ENCODE measurements around the gene MAST4.

MAST4 gene

DNA sequence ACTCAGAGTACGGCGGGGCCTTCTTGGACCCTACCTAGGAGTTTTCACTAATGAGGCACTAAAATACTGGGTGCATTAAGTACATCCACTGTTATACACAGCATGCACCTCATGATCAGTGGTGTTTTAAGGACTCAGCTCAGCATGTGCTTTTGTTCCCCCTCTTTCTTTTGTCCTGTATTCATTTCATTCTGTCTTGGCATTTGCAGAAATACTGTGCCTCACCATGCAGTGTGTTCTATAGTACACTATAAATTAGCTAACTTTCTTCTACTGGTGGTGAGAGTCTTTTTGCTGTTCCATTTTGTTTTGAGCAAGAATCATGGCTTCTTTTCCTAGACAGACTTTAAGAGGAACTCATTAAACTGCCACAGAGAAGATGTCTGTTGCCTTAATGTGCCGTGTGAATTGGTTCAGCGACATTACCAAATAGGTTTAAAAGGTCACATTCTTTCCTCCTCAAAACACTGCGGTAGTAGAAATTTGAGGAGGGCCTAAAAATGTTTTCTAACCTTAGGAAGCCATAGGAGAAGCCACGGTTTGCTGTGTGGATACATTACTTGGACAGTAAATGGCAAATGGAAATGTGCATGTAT is 276.6 kb downstream of the MAST4 start:
- H3K36me3 ChIP-seq (ENCODE audit: low read depth): no peaks in the 10 kb centered on the region
- H3K9me3 ChIP-seq (ENCODE audit: severe bottlenecking): no peaks in the 10 kb centered on the region
- no peak overlapping the region for H3K27ac ChIP-seq (ENCODE audit: poor library complexity, severe bottlenecking)
- H3K4me1 ChIP-seq (ENCODE audit: insufficient read depth, poor library complexity, severe bottlenecking): peaks cover 4% of the 10 kb centered on the region
- no peak for DNase-seq (ENCODE audit: low spot score)
- no peak for ATAC-seq (ENCODE audit: low read depth)
- no peak overlapping the region for H3K4me3 ChIP-seq (ENCODE audit: severe bottlenecking)
- no peaks in the 10 kb centered on the region for H3K27me3 ChIP-seq (ENCODE audit: insufficient read depth, poor library complexity, severe bottlenecking)
- TF ChIP-seq, protein P1, sequence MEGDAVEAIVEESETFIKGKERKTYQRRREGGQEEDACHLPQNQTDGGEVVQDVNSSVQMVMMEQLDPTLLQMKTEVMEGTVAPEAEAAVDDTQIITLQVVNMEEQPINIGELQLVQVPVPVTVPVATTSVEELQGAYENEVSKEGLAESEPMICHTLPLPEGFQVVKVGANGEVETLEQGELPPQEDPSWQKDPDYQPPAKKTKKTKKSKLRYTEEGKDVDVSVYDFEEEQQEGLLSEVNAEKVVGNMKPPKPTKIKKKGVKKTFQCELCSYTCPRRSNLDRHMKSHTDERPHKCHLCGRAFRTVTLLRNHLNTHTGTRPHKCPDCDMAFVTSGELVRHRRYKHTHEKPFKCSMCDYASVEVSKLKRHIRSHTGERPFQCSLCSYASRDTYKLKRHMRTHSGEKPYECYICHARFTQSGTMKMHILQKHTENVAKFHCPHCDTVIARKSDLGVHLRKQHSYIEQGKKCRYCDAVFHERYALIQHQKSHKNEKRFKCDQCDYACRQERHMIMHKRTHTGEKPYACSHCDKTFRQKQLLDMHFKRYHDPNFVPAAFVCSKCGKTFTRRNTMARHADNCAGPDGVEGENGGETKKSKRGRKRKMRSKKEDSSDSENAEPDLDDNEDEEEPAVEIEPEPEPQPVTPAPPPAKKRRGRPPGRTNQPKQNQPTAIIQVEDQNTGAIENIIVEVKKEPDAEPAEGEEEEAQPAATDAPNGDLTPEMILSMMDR (IDR thresholded peaks at IDR 0.05; ENCODE audit: poor library complexity, severe bottlenecking): no peak

DNA sequence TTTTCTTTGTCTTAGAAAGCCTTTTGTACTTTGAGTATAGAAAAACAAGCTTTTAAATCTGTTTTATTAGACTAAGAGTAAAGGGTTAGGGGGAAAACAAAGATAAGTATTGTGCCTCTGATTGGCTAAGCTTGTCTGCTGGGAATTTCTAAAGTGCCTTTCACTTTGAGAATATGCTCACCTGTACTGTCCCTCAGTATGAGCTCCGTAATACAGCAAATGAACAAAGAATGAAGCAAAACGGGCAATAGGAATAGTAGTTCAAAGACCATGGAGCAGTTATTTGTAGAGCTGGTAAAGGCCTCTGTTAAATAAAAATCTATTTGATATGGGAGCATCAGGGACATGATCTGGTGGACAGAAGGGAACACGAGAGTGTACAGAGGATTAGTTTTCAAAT is 277.8 kb downstream of the MAST4 start:
- ATAC-seq (ENCODE audit: low read depth): no peak
- Histone ChIP-seq H3K9me3 (ENCODE audit: severe bottlenecking) (no peaks in the 10 kb centered on the region), H3K27ac (ENCODE audit: poor library complexity, severe bottlenecking) (no peak overlapping the region), H3K27me3 (ENCODE audit: insufficient read depth, poor library complexity, severe bottlenecking) (no peaks in the 10 kb centered on the region), H3K36me3 (ENCODE audit: low read depth) (no peaks in the 10 kb centered on the region), H3K4me3 (ENCODE audit: severe bottlenecking) (no peak overlapping the region), H3K4me1 (ENCODE audit: insufficient read depth, poor library complexity, severe bottlenecking) (peaks cover 10% of the 10 kb centered on the region)
- DNase-seq (ENCODE audit: low spot score): no peak
- TF ChIP-seq, protein P1 (IDR thresholded peaks at IDR 0.05; ENCODE audit: poor library complexity, severe bottlenecking): no peak

- H3K9me3 ChIP-seq (ENCODE audit: severe bottlenecking): no peaks in the 10 kb centered on the region
- H3K36me3 ChIP-seq (ENCODE audit: low read depth): no peaks in the 10 kb centered on the region
- no peak overlapping the region for H3K4me3 ChIP-seq (ENCODE audit: severe bottlenecking)
- peaks cover 10% of the 10 kb centered on the region for H3K4me1 ChIP-seq (ENCODE audit: insufficient read depth, poor library complexity, severe bottlenecking)
- H3K27me3 ChIP-seq (ENCODE audit: insufficient read depth, poor library complexity, severe bottlenecking): no peaks in the 10 kb centered on the region
- ATAC-seq (ENCODE audit: low read depth) (no peak), DNase-seq (ENCODE audit: low spot score) (no peak)
- H3K27ac ChIP-seq (ENCODE audit: poor library complexity, severe bottlenecking): no peak overlapping the region
- TF ChIP-seq, protein P1 (IDR thresholded peaks at IDR 0.05; ENCODE audit: poor library complexity, severe bottlenecking): no peak
Measured at GRCh38 chr5:66875315-66875714, 279.1 kb downstream of the MAST4 start.

- Histone ChIP-seq H3K4me3 (ENCODE audit: severe bottlenecking) (no peak overlapping the region), H3K27me3 (ENCODE audit: insufficient read depth, poor library complexity, severe bottlenecking) (no peaks in the 10 kb centered on the region), H3K4me1 (ENCODE audit: insufficient read depth, poor library complexity, severe bottlenecking) (peaks cover 20% of the 10 kb centered on the region), H3K27ac (ENCODE audit: poor library complexity, severe bottlenecking) (no peak overlapping the region), H3K9me3 (ENCODE audit: severe bottlenecking) (no peaks in the 10 kb centered on the region), H3K36me3 (ENCODE audit: low read depth) (no peaks in the 10 kb centered on the region)
- ATAC-seq (ENCODE audit: low read depth): no peak
- TF ChIP-seq, protein P1 (IDR thresholded peaks at IDR 0.05; ENCODE audit: poor library complexity, severe bottlenecking): no peak
- no peak for DNase-seq (ENCODE audit: low spot score)
Measured at GRCh38 chr5:66876266-66876807, 280.1 kb downstream of the MAST4 start.

- H3K4me3 ChIP-seq (ENCODE audit: severe bottlenecking): no peak overlapping the region
- H3K4me1 ChIP-seq (ENCODE audit: insufficient read depth, poor library complexity, severe bottlenecking): peaks cover 33% of the 10 kb centered on the region
- ATAC-seq (ENCODE audit: low read depth) (peak; percentile 41), DNase-seq (ENCODE audit: low spot score) (no peak)
- TF ChIP-seq, protein P1 (IDR thresholded peaks at IDR 0.05; ENCODE audit: poor library complexity, severe bottlenecking): no peak
- H3K27ac ChIP-seq (ENCODE audit: poor library complexity, severe bottlenecking): no peak overlapping the region
- no peaks in the 10 kb centered on the region for H3K27me3 ChIP-seq (ENCODE audit: insufficient read depth, poor library complexity, severe bottlenecking)
- no peaks in the 10 kb centered on the region for H3K36me3 ChIP-seq (ENCODE audit: low read depth)
- no peaks in the 10 kb centered on the region for H3K9me3 ChIP-seq (ENCODE audit: severe bottlenecking)
Measured at GRCh38 chr5:66877843-66878242, 281.6 kb downstream of the MAST4 start.

Data from RWPE2 (cell line).